ENCODE results near the gene TMEM267. TPM values are rescaled to one million over a fixed set of nuclear protein-coding genes. Genes with fewer than 3 reads are reported as not detected.
"Not testable (repeated sequence)": the region's sequence is repeated elsewhere in the genome, so short reads cannot be mapped to it uniquely, and the experiment has no call there.

Gene TMEM267
- total RNA-seq, 1 donor from 2014 or later, result 6.8 TPM

DNA sequence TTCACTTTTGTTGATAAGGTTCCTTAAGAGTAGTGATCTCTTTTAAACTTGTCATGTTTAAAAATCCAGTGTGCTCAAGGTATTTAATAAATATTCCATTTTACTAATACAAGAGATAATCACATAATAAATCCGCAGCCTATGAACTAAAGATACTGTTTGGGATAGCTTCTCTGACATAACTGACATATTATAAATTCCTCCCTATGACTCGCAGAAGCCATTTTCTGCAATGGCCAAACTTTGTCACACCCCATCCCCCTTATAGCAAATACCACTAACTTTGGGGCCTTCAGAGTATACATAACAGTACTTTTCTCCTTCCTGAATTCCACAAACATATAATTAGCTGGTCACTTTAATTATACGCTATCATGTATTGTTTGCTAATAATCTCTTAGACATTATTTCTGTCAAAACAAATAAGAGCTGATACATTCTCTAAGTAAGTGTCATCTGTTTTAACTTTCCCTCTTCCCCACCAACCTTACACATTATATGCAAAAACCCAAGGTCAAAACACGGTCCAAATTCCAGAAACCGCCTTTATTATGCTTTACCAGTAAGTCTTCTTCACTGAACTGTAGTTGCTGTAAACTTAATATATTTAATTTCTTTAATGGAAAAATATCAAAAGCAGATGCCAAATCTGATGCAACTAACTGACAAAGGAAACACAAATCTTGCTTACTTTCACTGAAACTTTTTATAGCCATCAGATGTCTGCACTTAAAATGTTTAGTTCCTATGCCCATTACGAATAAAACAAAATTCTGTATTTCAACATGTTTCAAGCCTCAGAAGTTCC, 971 bp downstream of the TMEM267 start:
- Mint-ChIP-seq H3K27ac (ENCODE audit: unreplicated experiment) (peak overlapping the region; percentile 89), H3K9me3 (ENCODE audit: unreplicated experiment) (no peaks in the 10 kb centered on the region), H3K27me3 (ENCODE audit: unreplicated experiment) (peaks cover 5% of the 10 kb centered on the region), H3K4me3 (ENCODE audit: unreplicated experiment) (peak overlapping the region; percentile 97), H3K36me3 (ENCODE audit: low read depth, unreplicated experiment) (no peaks in the 10 kb centered on the region), H3K4me1 (ENCODE audit: unreplicated experiment) (peaks cover 9% of the 10 kb centered on the region)
- TF ChIP-seq CTCF (IDR thresholded peaks at IDR 0.05; ENCODE audit: unreplicated experiment), result no peak
- no peak for DNase-seq (ENCODE audit: low spot score)

DNA sequence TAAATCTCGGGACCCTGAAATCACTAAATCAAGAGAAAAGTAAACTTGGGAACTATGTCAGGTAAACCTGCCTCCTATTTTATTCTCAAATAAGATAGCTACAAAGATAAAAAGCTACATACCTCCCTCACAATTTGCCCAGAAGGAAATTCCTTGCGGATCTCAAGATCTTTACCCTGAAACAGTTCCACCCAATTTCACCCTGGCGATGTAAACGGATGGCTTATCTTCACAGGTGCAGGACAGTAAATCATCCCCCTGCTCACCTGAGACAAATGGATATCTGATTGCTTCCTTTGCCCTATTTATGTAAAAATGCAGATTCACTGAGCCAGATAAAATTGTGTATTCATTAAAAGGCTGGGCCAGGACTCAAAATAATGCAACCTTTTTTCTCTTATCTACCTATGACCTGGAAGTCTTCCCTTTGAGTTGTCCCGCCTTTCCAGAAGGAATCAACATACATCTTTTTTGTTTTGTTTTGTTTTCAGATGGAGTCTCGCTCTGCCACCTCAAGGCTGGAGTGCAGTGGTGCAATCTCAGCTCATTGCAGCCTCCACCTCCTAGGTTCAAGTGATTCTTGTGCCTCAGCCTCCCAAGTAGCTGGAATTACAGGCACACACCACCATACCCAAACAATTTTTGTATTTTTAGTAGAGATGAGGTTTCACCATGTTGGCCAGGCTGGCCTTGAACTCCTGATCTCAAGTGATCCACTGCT, 13.8 kb downstream of the TMEM267 start:
- Mint-ChIP-seq H3K4me3 (ENCODE audit: unreplicated experiment) (no peak overlapping the region), H3K27ac (ENCODE audit: unreplicated experiment) (no peak overlapping the region), H3K9me3 (ENCODE audit: unreplicated experiment) (peaks cover 7% of the 10 kb centered on the region), H3K36me3 (ENCODE audit: low read depth, unreplicated experiment) (peaks cover 35% of the 10 kb centered on the region), H3K27me3 (ENCODE audit: unreplicated experiment) (peaks cover 2% of the 10 kb centered on the region), H3K4me1 (ENCODE audit: unreplicated experiment) (no peaks in the 10 kb centered on the region)
- no peak for DNase-seq (ENCODE audit: low spot score)
- no peak for TF ChIP-seq CTCF (IDR thresholded peaks at IDR 0.05; ENCODE audit: unreplicated experiment)

DNA sequence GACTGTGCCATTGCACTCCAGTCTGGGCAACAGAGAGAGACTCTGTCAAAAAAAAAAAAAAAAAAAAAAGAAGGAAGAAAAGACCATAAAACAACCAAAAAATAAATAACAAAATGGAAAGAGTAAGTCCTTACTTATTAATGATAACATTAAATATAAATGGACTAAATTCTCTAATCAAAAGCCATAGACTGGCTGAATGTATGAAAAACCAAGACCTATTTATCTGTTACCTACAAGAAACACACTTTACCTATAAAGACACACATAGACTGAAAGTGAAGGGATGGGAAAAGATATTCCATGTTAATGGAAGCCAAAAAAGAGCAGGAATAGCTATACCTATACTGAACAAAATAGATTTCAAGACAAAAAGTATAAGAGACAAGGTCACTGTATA, 16.6 kb downstream of the TMEM267 start:
- peaks cover 7% of the 10 kb centered on the region for H3K9me3 Mint-ChIP-seq (ENCODE audit: unreplicated experiment)
- no peaks in the 10 kb centered on the region for H3K4me1 Mint-ChIP-seq (ENCODE audit: unreplicated experiment)
- H3K36me3 Mint-ChIP-seq (ENCODE audit: low read depth, unreplicated experiment), result peaks cover 30% of the 10 kb centered on the region
- TF ChIP-seq CTCF (IDR thresholded peaks at IDR 0.05; ENCODE audit: unreplicated experiment), result no peak
- no peak overlapping the region for H3K27ac Mint-ChIP-seq (ENCODE audit: unreplicated experiment)
- no peaks in the 10 kb centered on the region for H3K27me3 Mint-ChIP-seq (ENCODE audit: unreplicated experiment)
- H3K4me3 Mint-ChIP-seq (ENCODE audit: unreplicated experiment), result peak overlapping the region; percentile 83
- DNase-seq (ENCODE audit: low spot score), result no peak

DNA sequence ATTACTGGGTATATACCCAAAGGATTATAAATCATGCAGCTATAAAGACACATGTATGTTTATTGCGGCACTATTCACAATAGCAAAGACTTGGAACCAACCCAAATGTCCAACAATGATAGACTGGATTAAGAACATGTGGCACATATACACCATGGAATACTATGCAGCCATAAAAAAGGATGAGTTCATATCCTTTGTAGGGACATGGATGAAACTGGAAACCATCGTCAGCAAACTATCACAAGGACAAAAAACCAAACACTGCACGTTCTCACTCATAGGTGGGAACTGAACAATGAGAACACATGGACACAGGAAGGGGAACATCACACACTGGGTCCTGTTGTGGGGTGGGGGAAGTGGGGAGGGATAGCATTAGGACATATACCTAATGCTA, 18.2 kb downstream of the TMEM267 start:
- not testable (repeated sequence) for H3K4me3 Mint-ChIP-seq (ENCODE audit: unreplicated experiment); H3K9me3 Mint-ChIP-seq (ENCODE audit: unreplicated experiment); H3K27me3 Mint-ChIP-seq (ENCODE audit: unreplicated experiment)

GRCh38 chr5:43461066-43461465, 22.6 kb downstream of the TMEM267 start:
- Mint-ChIP-seq H3K27ac (ENCODE audit: unreplicated experiment) (no peak overlapping the region), H3K4me3 (ENCODE audit: unreplicated experiment) (no peak overlapping the region), H3K9me3 (ENCODE audit: unreplicated experiment) (no peaks in the 10 kb centered on the region), H3K36me3 (ENCODE audit: low read depth, unreplicated experiment) (peaks cover 36% of the 10 kb centered on the region), H3K4me1 (ENCODE audit: unreplicated experiment) (peaks cover 2% of the 10 kb centered on the region), H3K27me3 (ENCODE audit: unreplicated experiment) (no peaks in the 10 kb centered on the region)
- DNase-seq (ENCODE audit: low spot score), result no peak
- TF ChIP-seq CTCF (IDR thresholded peaks at IDR 0.05; ENCODE audit: unreplicated experiment), result no peak

More for the DNA sequence above, 18.2 kb downstream of the TMEM267 start:
- not testable (repeated sequence) for DNase-seq (ENCODE audit: low spot score); H3K27ac Mint-ChIP-seq (ENCODE audit: unreplicated experiment); H3K4me1 Mint-ChIP-seq (ENCODE audit: unreplicated experiment)
- H3K36me3 Mint-ChIP-seq (ENCODE audit: low read depth, unreplicated experiment), result peaks cover 38% of the 10 kb centered on the region
